HG03135 (cell line): Measurements from ENCODE around the gene BAIAP2.

Experiments used
- ATAC-seq: cut with Tn5 transposase; IDR thresholded peaks from one replicate; pipeline ENCODE4 v1.9.1; 2021; ENCODE audit warnings: mild to moderate bottlenecking, moderate library complexity; ENCODE audit not compliant: unreplicated experiment

The BAIAP2 gene

GRCh38 chr17:81036197-81036941 lies 1.4 kb downstream of the BAIAP2 start:
- ATAC-seq, result no peak

GRCh38 chr17:81037026-81037797 lies 2.3 kb downstream of the BAIAP2 start:
- ATAC-seq, result no peak

- ATAC-seq, result no peak
Measured at GRCh38 chr17:81037798-81038733, 3.1 kb downstream of the BAIAP2 start.

DNA sequence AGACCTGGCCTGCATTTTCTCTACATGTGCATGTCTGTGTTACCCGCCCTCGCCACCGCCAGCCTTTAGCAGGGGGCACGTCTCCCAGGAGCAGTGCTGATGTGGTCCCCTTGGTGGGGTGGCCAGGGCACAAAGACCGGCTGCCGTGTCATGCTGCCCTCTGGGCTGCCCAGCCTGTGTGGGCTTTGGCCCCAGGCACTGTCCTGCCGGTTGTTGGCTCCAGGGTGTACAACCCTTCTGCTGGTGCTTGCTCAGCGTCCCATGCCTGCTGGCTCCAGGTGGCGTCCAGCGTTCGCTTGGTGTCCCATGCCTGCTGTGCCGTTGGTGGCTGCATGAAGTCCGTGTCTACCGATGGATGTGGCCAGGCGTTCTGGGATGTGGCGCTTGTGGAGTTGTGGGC lies 4.1 kb downstream of the BAIAP2 start:
- ATAC-seq, result no peak

DNA sequence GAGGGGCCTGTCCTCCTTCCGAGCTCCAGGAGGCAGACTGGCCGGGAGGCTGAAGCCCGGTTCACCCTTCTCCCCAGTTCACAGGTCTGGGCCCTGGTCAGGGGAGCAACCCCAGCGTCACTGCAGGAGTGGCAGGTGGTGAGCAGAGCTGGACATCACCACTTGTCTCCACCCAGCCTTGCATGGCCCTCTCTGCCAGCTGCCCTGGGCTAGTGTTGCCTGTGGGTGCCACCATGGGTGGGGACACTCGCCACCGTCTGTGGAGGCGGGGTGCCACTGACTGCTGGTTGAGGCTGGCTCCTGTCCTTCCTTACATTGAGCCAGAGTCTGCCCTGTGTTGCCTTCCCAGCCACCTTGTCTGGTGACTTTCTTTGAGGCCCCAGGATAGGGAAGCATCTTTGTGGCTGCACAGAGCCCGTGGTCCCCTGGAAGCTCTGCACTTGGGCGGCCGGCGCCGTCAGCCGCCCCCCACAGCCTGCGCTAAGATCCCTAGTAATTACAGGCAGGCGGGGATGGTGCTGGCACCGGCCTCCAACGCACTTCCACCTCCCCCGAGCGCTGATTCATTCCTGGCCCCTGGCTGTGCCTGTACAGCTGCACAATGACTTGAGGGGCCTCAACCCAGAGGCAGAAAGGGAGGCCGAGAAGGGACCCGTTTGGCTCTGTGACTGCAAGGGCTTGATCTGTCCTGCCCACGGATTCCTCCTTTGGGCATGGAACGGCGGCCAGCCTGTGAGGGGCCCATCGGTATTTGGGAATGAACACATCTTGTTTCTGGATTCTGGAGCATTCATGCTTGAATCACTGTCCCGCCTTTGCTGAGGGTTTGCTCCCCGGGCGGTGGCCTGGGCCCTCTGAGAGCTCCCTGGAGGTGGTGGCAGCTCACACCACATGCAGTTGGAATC lies 5.2 kb downstream of the BAIAP2 start:
- ATAC-seq, result no peak

DNA sequence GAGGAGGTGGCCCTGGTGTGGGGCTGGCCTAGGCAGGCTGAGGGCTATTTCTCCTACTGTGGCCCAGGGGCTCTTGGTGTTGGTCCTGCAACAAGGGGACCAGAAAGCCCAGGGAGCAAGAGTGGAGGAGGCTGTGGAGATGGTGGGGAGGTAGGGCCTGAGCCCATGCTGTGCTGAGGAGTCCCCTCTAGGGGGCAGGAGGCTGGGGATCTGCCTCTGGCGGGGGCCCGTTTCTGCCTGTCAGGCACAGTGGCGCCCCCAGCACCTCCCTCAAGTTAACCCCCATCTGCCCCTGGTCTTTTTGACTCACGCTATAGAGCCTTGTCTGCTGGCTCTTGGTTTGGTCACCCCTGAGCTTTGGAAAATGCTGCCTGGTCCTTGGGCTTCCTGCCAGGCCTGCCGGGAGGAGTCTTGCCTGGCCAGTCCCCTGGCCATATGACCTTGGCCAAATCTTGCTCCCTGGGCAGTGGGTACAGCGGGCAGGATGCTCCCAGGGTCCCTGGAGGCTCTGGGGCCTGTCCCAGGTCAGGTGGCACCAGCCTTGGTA lies 5.9 kb downstream of the BAIAP2 start:
- no peak for ATAC-seq

DNA sequence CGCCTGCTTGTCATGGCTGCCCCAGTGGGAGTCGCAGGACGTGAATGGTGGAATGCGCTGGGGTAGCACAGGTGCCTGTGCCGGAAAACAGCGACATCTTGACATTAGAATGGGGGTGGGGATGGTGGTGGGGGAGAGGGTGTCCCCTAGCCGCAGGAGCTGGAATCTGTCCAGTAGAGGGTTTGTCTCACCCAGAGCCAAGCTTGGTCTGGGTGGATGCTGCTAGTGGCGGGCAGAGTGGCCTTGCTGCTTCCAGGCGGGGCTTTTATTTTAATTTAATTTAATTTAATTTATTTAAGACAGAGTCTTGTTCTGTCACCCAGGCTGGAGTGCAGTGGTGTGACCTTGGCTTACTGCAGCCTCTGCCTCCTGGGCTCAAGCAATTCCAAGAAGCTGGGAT lies 7.7 kb downstream of the BAIAP2 start:
- ATAC-seq, result no peak

- no peak for ATAC-seq
Measured at GRCh38 chr17:81043319-81043724, 8.4 kb downstream of the BAIAP2 start.

GRCh38 chr17:81043725-81044427 lies 8.9 kb downstream of the BAIAP2 start:
- no peak for ATAC-seq

- ATAC-seq, result no peak
Measured at GRCh38 chr17:81044428-81044763, 9.4 kb downstream of the BAIAP2 start.

DNA sequence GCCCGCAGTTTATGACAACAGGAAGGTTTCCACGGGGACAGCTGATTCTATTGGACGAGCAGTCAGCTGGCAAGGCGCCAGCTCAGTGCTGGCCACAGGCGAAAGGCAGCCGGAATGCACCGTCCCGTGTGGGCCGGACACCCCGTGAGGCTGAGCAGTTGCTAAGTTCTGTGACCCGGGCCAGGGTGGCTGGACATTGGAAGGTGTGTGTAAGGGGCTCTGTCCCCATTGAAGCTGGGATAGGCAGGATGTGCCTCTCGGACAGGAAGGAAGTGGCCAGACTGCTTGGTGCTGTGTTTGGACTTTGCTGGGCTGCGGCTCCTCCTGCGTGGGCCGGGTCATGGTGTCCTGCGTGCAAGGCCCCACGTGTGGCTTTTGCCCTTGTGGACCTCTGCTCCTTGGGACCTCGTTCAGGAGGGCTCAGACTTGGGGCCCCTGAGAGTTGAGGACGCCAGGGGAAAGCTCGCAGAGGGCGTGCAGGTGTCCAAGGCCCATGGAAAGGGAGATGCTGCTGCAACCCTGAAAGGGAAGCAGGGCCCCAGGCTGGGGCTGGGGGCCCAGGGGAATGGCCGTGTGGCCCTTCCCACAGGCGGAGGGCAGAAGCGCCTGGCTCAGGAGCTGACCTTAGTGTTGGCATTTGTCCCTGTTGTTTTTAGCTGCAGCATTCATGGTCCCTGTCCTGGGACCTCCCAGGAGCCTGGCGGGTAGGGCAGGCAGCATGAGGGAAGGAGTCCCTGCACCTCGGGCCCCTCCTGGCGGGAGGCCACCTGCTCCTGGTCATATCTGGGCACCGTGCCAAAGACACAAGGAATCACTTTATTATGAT lies 10.0 kb downstream of the BAIAP2 start:
- no peak for ATAC-seq

DNA sequence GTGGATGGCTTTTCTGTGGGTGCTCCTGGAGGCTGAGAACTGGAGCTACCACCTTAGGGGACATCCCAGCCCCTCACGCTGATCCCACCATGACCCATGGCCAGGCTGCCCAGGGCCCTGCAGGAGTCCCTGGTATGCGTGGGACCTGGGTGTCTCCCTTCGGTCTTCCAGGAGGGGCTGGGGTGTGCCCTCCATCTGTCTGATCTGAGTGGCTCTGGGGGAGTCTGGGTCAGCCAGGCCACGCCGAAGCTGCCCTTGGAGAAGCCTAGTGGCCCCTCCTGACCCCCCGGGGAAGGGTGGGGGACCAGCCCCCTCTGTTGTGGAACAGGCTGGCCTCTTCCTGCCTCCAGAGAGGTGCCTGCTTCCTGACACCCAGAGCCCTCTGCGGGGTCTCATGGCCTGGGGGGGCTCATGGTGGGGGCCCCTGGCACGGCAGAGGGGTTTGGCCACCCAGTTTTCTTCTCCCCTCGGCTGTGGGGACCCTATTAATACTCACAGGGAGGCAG lies 10.7 kb downstream of the BAIAP2 start:
- ATAC-seq, result no peak

- no peak for ATAC-seq
Measured at GRCh38 chr17:81046132-81046769, 11.3 kb downstream of the BAIAP2 start.

GRCh38 chr17:81046770-81047359 lies 11.9 kb downstream of the BAIAP2 start:
- ATAC-seq, result no peak

DNA sequence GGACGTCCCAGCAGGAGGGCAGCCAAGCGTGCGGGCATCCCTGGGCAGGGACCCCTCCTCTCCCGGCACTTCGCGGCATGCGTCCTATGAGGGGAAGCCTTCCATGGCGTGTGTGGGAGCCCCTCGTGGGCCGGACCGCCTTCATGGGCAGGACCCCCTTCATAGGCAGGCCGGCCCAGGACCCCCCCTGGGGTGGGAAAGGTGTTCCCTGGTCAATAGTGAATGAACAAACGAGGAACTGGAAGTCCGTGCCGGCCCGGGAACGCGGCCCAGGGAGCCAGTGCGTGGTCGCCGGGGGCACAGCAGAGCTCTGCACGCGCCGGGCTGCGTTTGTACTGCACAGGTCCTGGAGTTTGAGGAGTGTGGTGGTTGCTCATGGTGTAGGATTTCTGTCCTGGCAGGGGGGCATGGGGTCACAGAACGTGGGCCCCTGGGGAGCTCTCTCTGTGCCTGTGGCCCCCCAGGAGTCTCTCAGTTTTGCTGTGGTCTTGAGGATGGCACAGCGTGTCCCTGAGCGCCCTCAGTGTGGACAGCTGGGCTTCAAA lies 13.9 kb downstream of the BAIAP2 start:
- ATAC-seq, result no peak

GRCh38 chr17:81049372-81049911 lies 14.5 kb downstream of the BAIAP2 start:
- ATAC-seq, result no peak

- ATAC-seq, result no peak
Measured at GRCh38 chr17:81049973-81050551, 15.1 kb downstream of the BAIAP2 start.
